Measurements from ENCODE around the gene DNAJA1.
"Not testable (repeated sequence)": the region's sequence is repeated elsewhere in the genome, so short reads cannot be mapped to it uniquely, and the experiment has no call there.

The DNAJA1 gene

GRCh38 chr9:33082128-33082527 lies 57.1 kb downstream of the DNAJA1 start:
- DNase-seq (ENCODE audit: low spot score), result no peak

GRCh38 chr9:33082538-33083326 lies 57.7 kb downstream of the DNAJA1 start:
- no peak for DNase-seq (ENCODE audit: low spot score)

GRCh38 chr9:33085672-33086071 lies 60.6 kb downstream of the DNAJA1 start:
- not testable (repeated sequence) for DNase-seq (ENCODE audit: low spot score)
